HS-5 (cell line): ENCODE measurements around the gene PFKL.

Source experiments
- DNase-seq: peaks from one replicate; pipeline ENCODE4 v3.0.0-alpha.2; 2012; ENCODE audit warnings: low read depth

The PFKL gene

DNA sequence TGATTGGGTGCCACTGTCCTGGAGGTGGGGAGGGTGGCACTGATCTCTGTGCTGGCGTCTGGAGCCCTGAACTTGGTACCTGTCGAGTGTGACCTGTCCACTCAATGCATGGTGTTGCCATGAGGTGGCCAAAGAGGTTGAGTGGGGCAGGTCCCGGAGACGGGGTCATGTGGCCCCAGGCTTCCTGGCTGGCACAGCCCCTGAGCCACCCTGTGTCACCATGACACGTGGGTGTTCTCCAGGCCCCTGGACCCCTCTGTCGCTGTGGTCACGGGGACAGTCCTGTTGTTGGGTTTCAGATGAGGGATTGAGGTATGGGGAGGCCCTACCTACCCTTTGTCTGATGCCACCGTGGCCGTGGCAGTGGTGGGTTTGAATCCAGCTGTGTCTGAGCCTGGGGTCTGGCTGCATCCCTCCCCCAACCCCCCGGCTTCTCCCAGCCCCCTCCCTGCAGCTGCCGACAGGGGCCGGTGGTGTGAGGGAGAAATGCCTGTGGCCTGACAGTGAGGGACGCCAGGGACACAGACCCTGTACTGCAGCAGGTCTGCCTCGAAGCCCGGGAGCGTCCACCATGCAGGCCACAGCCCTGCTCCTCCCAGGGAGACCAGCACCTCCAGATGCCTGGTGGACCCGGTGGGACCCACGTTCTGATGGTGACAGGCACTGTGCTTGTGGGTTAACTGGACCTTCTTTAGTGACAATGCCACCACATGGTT, 65.6 kb downstream of the PFKL start:
- DNase-seq = no peak

- DNase-seq = no peak
These were observed 66.2 kb downstream of the PFKL start for GRCh38 chr21:44365967-44366585.

DNA sequence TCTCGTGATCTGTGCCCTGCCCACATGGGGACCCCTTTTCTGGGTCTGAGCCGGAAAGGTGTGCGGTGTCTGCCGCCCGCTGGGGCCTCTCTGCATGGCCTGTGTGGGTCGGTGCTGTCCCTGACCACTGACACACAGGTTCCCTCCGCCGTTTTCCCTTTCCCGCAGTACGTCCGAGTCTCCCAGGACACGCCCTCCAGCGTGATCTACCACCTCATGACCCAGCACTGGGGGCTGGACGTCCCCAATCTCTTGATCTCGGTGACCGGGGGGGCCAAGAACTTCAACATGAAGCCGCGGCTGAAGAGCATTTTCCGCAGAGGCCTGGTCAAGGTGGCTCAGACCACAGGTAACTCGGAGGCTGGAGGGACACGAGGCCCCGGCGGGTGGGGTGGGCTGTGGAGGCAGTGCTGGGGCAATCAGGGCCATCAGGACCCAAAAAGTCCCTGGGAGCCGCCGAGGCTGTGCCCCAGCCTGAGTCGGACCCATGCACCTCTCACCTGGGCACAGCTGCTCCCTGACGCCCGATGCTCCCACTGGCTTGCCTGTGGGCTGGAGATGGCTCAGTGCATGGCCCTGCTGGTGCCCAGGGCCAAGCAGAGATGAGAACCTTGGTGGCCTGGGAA, 66.8 kb downstream of the PFKL start:
- DNase-seq = no peak

DNA sequence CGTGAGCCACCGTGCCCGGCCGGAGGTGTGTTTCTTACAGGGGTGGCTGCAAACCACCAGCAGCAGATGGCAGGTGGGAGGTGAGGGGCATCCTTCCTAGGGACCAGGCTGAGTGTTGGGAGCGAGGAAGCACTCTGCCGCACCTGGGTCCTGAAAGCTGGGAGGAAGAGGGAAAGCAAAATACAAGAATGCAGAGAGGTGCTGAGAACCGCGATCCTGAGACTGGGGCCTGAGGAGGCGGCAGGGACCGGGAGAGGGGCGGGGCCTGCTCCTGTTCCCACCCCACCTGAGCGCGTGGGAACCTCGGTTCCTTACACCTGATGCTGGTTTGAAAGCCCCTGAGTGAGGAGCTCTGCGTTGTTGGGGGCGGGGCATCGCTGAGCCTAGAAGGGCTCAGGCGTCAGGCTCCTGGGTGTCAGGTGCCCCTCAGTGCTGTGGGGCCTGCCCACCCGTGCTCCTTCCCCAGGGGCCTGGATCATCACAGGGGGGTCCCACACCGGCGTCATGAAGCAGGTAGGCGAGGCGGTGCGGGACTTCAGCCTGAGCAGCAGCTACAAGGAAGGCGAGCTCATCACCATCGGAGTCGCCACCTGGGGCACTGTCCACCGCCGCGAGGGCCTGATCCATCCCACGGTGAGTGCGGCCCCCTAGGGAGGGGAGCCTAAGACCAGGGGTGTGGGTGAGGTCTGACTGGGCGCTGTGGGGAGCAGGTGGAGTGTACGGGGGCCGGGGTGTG, 69.0 kb downstream of the PFKL start:
- no peak for DNase-seq

DNA sequence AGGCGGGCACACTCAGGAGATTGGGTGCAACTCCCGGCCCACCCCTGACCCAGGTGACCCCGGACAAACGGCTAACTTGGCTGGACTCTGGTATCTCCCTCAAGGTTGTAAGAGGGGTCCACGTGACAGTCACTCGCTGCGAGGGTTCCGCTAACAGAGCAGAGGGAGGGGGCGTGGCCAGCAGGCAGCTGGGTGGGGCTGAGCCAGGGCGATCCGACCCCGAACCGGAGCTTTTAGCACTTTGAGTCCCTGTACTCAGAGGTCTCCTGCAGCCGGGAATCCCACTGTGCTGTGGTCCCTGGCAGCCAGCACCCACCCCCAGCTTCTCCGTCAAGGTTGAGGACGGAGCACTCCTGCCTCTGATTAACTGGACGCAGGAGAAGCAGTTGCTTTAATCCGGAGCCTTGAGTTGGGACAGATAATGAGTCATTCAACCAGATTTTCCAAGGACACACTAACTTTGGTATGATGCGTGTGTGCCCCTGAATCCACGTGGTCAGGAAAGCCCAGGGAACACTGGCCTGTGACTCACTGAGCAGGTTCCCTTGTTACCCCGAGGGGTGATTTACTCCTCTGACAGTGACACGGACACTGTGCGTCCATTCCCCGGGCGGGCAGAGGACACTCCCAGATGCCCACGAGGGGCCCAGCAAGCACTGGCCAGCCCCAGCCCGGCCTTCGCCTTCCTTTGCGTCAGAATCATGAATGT, 70.3 kb downstream of the PFKL start:
- DNase-seq = peak; percentile 34

- DNase-seq = no peak
These were observed 71.0 kb downstream of the PFKL start for GRCh38 chr21:44370786-44371410.

GRCh38 chr21:44371596-44371995, 71.7 kb downstream of the PFKL start:
- DNase-seq = no peak

DNA sequence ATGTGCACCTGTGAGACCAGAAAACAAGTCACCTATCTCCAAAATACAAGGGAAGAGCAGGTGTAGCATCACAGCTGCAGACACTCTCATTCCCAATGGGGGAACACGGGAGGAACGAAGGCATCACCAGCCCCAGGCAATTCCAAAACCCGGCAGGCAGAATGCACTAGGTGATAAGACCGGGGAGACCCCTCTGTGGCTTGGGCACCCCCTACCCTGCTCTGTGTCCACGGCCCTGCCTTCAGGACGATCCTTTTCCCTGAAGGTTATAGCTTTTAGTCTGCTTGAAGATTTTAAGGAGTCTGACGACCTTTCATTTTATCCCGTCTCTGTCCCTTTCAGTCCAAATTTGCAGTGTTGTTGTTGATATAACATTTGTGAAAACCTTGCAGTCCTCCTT, 72.8 kb downstream of the PFKL start:
- DNase-seq = no peak

DNA sequence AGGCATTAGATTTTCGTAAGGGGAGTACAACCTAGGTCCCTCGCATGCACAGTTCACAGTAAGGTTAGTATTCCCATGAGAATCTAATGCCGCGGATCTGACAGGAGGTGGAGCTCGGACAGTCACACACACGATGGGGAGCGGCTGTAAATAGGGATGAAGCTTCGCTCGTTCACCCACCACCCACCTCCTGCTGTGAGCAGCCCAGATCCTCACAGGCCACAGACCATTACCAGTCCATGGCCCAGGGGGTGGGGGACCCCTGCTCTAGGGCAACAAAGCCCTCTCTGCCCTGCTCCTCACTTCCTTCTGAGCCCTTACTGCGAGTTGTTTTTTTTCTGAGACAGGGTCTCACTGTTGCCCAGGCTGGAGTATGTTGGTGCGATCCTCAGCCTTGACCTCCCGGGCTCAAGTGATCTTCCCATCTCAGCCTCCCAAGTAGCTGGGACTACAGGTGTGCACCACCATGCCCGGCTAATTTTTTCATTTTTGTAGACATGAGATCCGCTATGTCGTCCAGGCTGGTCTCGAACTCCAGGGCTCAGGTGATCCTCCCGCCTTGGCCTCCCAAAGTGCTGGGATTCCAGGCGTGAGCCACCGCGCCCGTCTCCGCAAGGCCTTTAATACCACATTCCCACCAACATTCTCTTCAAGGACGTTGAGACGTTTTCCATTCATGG, 74.9 kb downstream of the PFKL start:
- DNase-seq = no peak

DNA sequence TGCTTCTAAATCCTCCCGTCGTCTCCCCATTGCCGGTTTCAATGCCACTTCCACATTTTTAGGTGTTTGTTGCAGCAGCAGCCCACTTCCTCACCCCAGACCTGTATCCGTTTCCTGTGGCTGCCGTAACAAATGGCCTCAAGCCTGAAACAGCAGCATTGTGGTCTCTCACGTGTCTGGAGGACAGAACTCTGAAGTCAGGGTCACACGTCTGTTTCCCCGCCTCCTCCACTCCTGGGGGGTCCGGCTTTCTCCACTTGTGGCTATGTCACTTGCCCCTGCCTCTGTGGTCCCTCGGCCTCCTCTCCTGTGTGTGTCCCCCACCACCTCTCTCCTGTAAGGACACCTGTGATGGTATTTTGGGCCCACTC, 75.4 kb downstream of the PFKL start:
- DNase-seq = no peak

DNA sequence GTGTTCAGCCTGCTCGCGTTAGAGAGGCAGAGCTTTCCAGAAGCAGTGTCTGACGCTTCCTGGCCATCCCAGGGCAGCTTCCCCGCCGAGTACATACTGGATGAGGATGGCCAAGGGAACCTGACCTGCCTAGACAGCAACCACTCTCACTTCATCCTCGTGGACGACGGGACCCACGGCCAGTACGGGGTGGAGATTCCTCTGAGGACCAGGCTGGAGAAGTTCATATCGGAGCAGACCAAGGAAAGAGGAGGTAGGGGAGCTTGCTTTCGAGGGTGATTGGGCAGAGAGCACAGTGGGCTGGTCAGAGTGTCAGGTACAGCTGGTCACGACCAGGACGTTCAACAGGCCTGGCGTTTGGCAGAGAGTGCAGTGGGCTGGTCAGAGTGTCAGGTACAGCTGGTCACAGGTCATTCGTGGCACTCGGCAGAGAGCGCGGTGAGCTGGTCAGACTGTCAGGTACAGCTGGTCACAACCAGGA, 75.9 kb downstream of the PFKL start:
- DNase-seq = no peak

GRCh38 chr21:44376606-44377005, 76.8 kb downstream of the PFKL start:
- no peak for DNase-seq
